HPDE6-E6E7 (cell line): ENCODE data around the gene B3GNT9.

Experiments used
- DNase-seq: peaks from one replicate; pipeline ENCODE4 v3.0.0; 2011; ENCODE audit warnings: missing footprints; ENCODE audit errors: extremely low spot score

B3GNT9 gene

GRCh38 chr16:67112591-67113399 is 38.0 kb downstream of the B3GNT9 start:
- DNase-seq: no peak

- DNase-seq: no peak
These were observed 38.8 kb downstream of the B3GNT9 start for GRCh38 chr16:67111951-67112444.

- DNase-seq: peak; percentile 96
These were observed 41.2 kb downstream of the B3GNT9 start, which contains the start of gene PHAF1 for GRCh38 chr16:67109407-67110135. TSS of gene PHAF1 (plus strand) at chr16:67109941. CDS start at chr16:67110176, 235 bp downstream.

GRCh38 chr16:67108931-67109406 is 41.8 kb downstream of the B3GNT9 start:
- DNase-seq: no peak

- no peak for DNase-seq
These were observed 42.3 kb downstream of the B3GNT9 start for GRCh38 chr16:67108489-67108888.

- DNase-seq: no peak
These were observed 44.9 kb downstream of the B3GNT9 start for GRCh38 chr16:67105881-67106280.

GRCh38 chr16:67105246-67105645 is 45.6 kb downstream of the B3GNT9 start:
- no peak for DNase-seq

- DNase-seq: no peak
These were observed 46.0 kb downstream of the B3GNT9 start for GRCh38 chr16:67104845-67105244.

- DNase-seq: no peak
These were observed 46.7 kb downstream of the B3GNT9 start for GRCh38 chr16:67104061-67104460.

GRCh38 chr16:67101311-67102082 is 49.3 kb downstream of the B3GNT9 start:
- no peak for DNase-seq

GRCh38 chr16:67100569-67101310 is 50.1 kb downstream of the B3GNT9 start:
- no peak for DNase-seq

GRCh38 chr16:67098599-67098998 is 52.2 kb downstream of the B3GNT9 start:
- no peak for DNase-seq
